H1 (cell line): ENCODE measurements around the gene HS3ST3B1.

Experiments used
- BACH1 ChIP-seq: IDR thresholded peaks from 2 replicates; pipeline ENCODE4 v1.6.1; 2012; ENCODE audit warnings: low read length, improper control_type of control experiment
- CEBPB ChIP-seq: IDR thresholded peaks from 2 replicates; pipeline ENCODE4 v1.6.1; 2012; ENCODE audit warnings: low read depth, low read length
- CTBP2 ChIP-seq: IDR thresholded peaks from 2 replicates; pipeline ENCODE4 v1.7.0; 2011; ENCODE audit warnings: borderline replicate concordance, mild to moderate bottlenecking, moderate library complexity, mixed read lengths, low read length; ENCODE audit not compliant: insufficient read depth, insufficient read length
- GTF2F1 ChIP-seq: IDR thresholded peaks from 2 replicates; pipeline ENCODE4 v1.6.1; 2012; ENCODE audit warnings: low read depth, low read length, improper control_type of control experiment, borderline replicate concordance
- KDM5A ChIP-seq: fragments of 200-600 bp; IDR thresholded peaks from 2 replicates; pipeline ENCODE4 v1.7.1; 2012; ENCODE audit warnings: mild to moderate bottlenecking, low read length, inconsistent platforms, mixed read lengths
- POLR2A ChIP-seq, 2 experiments: IDR thresholded peaks; 1 replicate in 1 of 2; 2 replicates in 1 of 2; pipeline ENCODE4 v1.6.1; 2011; ENCODE audit warnings: low read depth in 2 of 2, low read length in 2 of 2, mild to moderate bottlenecking in 2 of 2; ENCODE audit errors: control extremely low read depth in 1 of 2
- POLR2AphosphoS5 ChIP-seq: IDR thresholded peaks from 2 replicates; pipeline ENCODE4 v1.6.1; 2011; ENCODE audit warnings: low read depth, low read length
- SRF ChIP-seq: IDR thresholded peaks from 2 replicates; pipeline ENCODE4 v1.6.1; 2011; ENCODE audit warnings: mild to moderate bottlenecking, low read depth, low read length, moderate library complexity
- TEAD4 ChIP-seq: IDR thresholded peaks from 2 replicates; pipeline ENCODE4 v1.6.1; 2012; ENCODE audit warnings: low read depth, low read length, inconsistent platforms, mixed read lengths
- ZNF274 ChIP-seq: IDR thresholded peaks from 2 replicates; pipeline ENCODE4 v1.7.0; 2012; ENCODE audit warnings: low read length, borderline replicate concordance; ENCODE audit errors: extremely low read depth
- TF ChIP-seq, protein P1 (sequence below), 3 experiments: IDR thresholded peaks; 1 replicate in 2 of 3; 2 replicates in 1 of 3; pipeline versions ENCODE4 v1.5.1 to v1.6.1; 2011; ENCODE audit warnings: low read length in 3 of 3, mild to moderate bottlenecking in 3 of 3, inconsistent platforms in 2 of 3, low read depth in 1 of 3, moderate library complexity in 1 of 3; ENCODE audit not compliant: insufficient read depth in 1 of 3; ENCODE audit errors: control extremely low read depth in 1 of 3
- TF ChIP-seq, protein P2 (sequence below): IDR thresholded peaks from 2 replicates; pipeline ENCODE4 v1.6.1; 2012; ENCODE audit warnings: inconsistent platforms

DNA sequence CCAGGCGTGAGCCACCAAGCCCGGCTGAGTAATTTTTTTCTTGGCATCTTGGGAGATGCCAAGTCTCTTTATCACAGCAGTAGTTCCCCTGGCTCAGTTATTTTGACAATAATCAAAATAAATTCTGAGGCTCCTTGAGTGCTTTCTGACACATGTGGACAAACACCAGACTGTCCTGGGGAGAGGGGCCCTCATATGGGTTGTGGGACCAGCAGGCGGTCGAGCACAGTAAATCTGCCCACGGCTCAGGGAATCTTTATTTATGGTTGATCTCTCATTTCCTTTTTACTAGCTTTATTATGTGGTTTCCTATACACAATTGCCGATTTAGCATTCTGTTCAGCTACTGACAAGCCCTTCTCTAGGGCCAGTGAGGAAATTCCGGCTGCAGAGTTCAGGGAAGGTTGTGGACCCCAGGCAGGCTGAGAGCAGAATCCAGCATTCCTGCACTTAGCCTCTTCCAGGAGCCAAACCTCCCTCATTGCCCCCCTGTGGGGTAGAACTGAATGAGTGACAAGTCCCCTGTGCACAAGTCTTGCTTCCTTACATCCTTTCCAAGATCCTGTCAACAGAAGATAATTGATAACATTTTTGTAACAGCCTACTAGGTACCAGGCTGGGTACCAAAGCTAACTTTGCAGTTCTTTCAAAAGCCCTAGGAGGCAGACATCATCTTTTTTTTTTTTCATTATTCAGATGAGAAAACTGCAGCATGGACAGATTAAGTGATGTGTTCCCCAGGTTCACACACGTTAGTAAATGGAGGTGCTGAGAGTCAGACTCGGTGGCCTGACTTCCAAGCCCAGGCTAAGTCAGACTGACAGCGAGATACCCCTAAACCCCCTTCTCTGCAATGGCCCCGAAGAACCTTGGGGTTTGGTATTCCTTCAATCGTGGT, 40.2 kb downstream of the HS3ST3B1 start:
- no peak for TF ChIP-seq CEBPB
- TF ChIP-seq, protein P1, sequence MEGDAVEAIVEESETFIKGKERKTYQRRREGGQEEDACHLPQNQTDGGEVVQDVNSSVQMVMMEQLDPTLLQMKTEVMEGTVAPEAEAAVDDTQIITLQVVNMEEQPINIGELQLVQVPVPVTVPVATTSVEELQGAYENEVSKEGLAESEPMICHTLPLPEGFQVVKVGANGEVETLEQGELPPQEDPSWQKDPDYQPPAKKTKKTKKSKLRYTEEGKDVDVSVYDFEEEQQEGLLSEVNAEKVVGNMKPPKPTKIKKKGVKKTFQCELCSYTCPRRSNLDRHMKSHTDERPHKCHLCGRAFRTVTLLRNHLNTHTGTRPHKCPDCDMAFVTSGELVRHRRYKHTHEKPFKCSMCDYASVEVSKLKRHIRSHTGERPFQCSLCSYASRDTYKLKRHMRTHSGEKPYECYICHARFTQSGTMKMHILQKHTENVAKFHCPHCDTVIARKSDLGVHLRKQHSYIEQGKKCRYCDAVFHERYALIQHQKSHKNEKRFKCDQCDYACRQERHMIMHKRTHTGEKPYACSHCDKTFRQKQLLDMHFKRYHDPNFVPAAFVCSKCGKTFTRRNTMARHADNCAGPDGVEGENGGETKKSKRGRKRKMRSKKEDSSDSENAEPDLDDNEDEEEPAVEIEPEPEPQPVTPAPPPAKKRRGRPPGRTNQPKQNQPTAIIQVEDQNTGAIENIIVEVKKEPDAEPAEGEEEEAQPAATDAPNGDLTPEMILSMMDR (IDR thresholded peaks at IDR 0.05; ENCODE audit: control extremely low read depth in 1 of 3, insufficient read depth in 1 of 3, low read depth in 1 of 3, low read length in 3 of 3): no peak
- TF ChIP-seq, protein P2, sequence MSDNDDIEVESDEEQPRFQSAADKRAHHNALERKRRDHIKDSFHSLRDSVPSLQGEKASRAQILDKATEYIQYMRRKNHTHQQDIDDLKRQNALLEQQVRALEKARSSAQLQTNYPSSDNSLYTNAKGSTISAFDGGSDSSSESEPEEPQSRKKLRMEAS: no peak
- TF ChIP-seq BACH1: no peak
- TF ChIP-seq SRF: no peak
- TF ChIP-seq POLR2A (IDR thresholded peaks at IDR 0.05; ENCODE audit: control extremely low read depth in 1 of 2, low read depth in 2 of 2, low read length in 2 of 2): no peak
- no peak for TF ChIP-seq POLR2AphosphoS5
- no peak for TF ChIP-seq TEAD4
- no peak for TF ChIP-seq ZNF274
- TF ChIP-seq GTF2F1: no peak
- no peak for TF ChIP-seq CTBP2
- no peak for TF ChIP-seq KDM5A
